SU-DHL-6 (cell line): Measurements from ENCODE around the gene SCGB3A1.

ENCODE experiments used
- H2AFZ ChIP-seq: fragments of 200-600 bp; sonication (generic); 2 replicates; pipeline ENCODE4 v1.6.1; 2014; ENCODE audit warnings: low read depth, mild to moderate bottlenecking, moderate library complexity, mixed read lengths, antibody characterized with exemption, low read length; ENCODE audit not compliant: severe bottlenecking
- H3F3A ChIP-seq: fragments of 200-600 bp; shearing (Covaris generic); 2 replicates; pipeline ENCODE4 v1.6.0; 2016; ENCODE audit warnings: antibody characterized with exemption, mild to moderate bottlenecking; ENCODE audit not compliant: insufficient read depth
- H3K27ac ChIP-seq: fragments of 200-600 bp; sonication (generic); 2 replicates; pipeline ENCODE4 v1.5.1; 2016; ENCODE audit warnings: low read depth, mild to moderate bottlenecking, low read length, moderate library complexity, mixed read lengths
- H3K27me3 ChIP-seq: fragments of 200-600 bp; sonication (generic), shearing (Covaris generic); 2 replicates; pipeline ENCODE4 v1.6.0; 2014; ENCODE audit warnings: mild to moderate bottlenecking, low read length
- H3K36me3 ChIP-seq: fragments of 200-600 bp; sonication (generic); 2 replicates; pipeline ENCODE4 v1.6.1; 2014; ENCODE audit warnings: mild to moderate bottlenecking, low read length, mixed read lengths
- H3K4me2 ChIP-seq: fragments of 300-600, 200-600 bp; shearing (Covaris generic), sonication (generic); 2 replicates; pipeline ENCODE4 v1.6.0; 2014; ENCODE audit warnings: low read length, low read depth, mild to moderate bottlenecking; ENCODE audit not compliant: poor library complexity, severe bottlenecking
- H3K4me3 ChIP-seq: fragments of 200-600 bp; sonication (generic); 2 replicates; pipeline ENCODE4 v1.5.1; 2014; ENCODE audit warnings: antibody characterized with exemption, low read length, mild to moderate bottlenecking, mixed read lengths; ENCODE audit not compliant: insufficient read depth, poor library complexity, severe bottlenecking
- H3K79me2 ChIP-seq: fragments of 200-600 bp; sonication (generic); 2 replicates; pipeline ENCODE4 v1.6.1; 2014; ENCODE audit warnings: mild to moderate bottlenecking, low read length, moderate library complexity; ENCODE audit not compliant: insufficient read depth
- H3K9ac ChIP-seq: fragments of 200-600 bp; sonication (generic); 2 replicates; pipeline ENCODE4 v1.7.0; 2014; ENCODE audit warnings: mild to moderate bottlenecking, low read length
- H3K9me2 ChIP-seq: fragments of 200-600 bp; sonication (generic); replicated peaks from 2 replicates; pipeline ENCODE4 v1.6.1; 2014; ENCODE audit warnings: low read length; ENCODE audit not compliant: insufficient read depth
- H3K9me3 ChIP-seq: fragments of 200-600 bp; sonication (generic); 2 replicates; pipeline ENCODE4 v1.6.1; 2014; ENCODE audit warnings: low read length, mixed read lengths; ENCODE audit not compliant: insufficient read depth
- H4K20me1 ChIP-seq: fragments of 200-600 bp; sonication (generic); 2 replicates; pipeline ENCODE4 v1.6.1; 2014; ENCODE audit warnings: low read depth, mild to moderate bottlenecking, antibody characterized with exemption, low read length, moderate library complexity, mixed read lengths
- EZH2phosphoT487 ChIP-seq: fragments of 200-600 bp; sonication (generic), shearing (Covaris generic); conservative IDR thresholded peaks from 2 replicates; pipeline ENCODE4 v1.6.1; 2018; ENCODE audit warnings: mild to moderate bottlenecking, antibody characterized with exemption, low read length, moderate library complexity, mixed read lengths
- TF ChIP-seq, protein P1 (sequence below): fragments of 200-600 bp; sonication (generic); IDR thresholded peaks from one replicate; pipeline ENCODE4 v1.5.1; 2017; ENCODE audit warnings: antibody characterized with exemption, mild to moderate bottlenecking, low read length, moderate library complexity; ENCODE audit not compliant: insufficient read depth, poor library complexity, severe bottlenecking

The SCGB3A1 gene

DNA sequence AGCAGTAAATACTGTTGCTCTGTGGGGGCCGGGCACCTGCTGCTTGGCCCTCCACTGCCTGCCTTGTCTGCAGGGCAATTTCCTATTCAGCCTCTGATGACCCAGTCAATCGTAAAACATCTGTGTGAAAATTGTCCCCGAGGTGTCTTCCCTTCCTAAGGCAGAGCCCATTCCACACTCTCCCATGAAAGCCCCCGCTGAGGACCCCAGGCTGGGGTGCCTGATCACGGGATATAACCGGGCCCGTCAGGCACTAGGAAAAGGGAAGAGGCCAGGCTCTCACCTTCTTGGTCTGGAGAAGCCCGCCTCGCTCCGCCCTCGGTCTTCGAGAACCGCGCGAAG lies 27.2 kb upstream of the SCGB3A1 start:
- Histone ChIP-seq H3K27ac (no peak overlapping the region), H2AFZ (no peak overlapping the region), H3K4me2 (no peak overlapping the region), H3F3A (no peaks in the 10 kb centered on the region), H3K9me2 (no peaks in the 10 kb centered on the region), H3K9me3 (no peaks in the 10 kb centered on the region), H3K27me3 (no peaks in the 10 kb centered on the region), H3K36me3 (no peaks in the 10 kb centered on the region), H3K4me3 (no peak overlapping the region), H3K9ac (no peak overlapping the region), H3K79me2 (no peaks in the 10 kb centered on the region), H4K20me1 (no peaks in the 10 kb centered on the region)
- no peak for TF ChIP-seq EZH2phosphoT487
- TF ChIP-seq, protein P1, sequence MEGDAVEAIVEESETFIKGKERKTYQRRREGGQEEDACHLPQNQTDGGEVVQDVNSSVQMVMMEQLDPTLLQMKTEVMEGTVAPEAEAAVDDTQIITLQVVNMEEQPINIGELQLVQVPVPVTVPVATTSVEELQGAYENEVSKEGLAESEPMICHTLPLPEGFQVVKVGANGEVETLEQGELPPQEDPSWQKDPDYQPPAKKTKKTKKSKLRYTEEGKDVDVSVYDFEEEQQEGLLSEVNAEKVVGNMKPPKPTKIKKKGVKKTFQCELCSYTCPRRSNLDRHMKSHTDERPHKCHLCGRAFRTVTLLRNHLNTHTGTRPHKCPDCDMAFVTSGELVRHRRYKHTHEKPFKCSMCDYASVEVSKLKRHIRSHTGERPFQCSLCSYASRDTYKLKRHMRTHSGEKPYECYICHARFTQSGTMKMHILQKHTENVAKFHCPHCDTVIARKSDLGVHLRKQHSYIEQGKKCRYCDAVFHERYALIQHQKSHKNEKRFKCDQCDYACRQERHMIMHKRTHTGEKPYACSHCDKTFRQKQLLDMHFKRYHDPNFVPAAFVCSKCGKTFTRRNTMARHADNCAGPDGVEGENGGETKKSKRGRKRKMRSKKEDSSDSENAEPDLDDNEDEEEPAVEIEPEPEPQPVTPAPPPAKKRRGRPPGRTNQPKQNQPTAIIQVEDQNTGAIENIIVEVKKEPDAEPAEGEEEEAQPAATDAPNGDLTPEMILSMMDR, result no peak

DNA sequence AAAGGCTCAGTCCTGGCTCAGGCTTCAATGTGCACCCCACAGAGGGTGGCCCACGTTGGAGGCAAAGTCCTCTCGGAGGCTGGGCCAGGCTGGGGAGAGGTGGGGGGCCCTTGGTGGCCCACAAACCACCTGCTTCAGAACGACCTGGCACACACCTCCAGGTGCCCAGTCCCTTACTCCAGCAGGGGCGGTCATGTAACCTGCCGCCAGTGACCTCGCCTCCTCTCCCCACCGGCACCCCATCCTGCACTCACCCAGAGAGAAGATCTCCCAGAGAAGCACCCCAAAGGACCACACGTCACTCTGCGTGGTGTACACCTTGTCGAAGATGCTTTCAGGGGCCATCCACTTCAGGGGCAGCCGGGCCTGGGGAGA lies 22.5 kb upstream of the SCGB3A1 start:
- Histone ChIP-seq H3K27me3 (no peaks in the 10 kb centered on the region), H3K4me3 (no peak overlapping the region), H3K79me2 (no peaks in the 10 kb centered on the region), H4K20me1 (no peaks in the 10 kb centered on the region), H3K9me3 (no peaks in the 10 kb centered on the region), H3F3A (no peaks in the 10 kb centered on the region), H3K9ac (no peak overlapping the region), H2AFZ (no peak overlapping the region), H3K36me3 (no peaks in the 10 kb centered on the region), H3K4me2 (no peak overlapping the region), H3K9me2 (no peaks in the 10 kb centered on the region), H3K27ac (no peak overlapping the region)
- no peak for TF ChIP-seq EZH2phosphoT487
- TF ChIP-seq, protein P1, result no peak

DNA sequence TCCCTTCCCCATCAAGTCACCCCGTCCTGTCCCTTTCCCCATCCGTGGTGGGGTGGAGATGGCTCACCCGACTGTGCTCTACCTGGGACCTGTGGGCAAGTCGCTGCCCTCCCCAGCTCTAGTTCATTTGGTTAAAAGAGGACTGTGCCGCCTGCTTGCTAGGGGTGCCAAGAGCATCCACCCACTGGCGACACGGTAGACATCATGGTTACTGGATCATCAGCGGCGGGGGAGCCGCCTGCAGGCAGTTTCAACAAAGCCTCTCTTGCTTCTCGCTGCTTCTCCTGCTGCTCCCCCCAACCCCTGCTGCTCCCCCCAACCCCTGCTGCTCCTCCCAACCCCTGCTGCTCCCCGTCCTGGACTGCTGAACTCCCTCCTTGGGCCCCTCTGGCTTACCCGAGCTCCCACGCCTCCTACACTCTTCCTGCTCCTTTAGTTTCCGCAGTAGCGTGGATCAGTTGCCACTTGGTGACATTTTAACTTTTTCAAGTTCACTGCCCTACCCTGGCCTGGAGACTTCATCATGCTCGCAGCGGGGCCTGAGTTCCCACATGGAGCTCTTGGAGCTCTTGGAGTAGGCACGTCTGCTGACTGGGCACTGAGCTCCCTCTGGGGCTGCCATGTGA lies 22.0 kb upstream of the SCGB3A1 start:
- Histone ChIP-seq H3K9me3 (no peaks in the 10 kb centered on the region), H3K4me3 (no peak overlapping the region), H3K9ac (no peak overlapping the region), H3K4me2 (no peak overlapping the region), H3K36me3 (no peaks in the 10 kb centered on the region), H3K79me2 (no peaks in the 10 kb centered on the region), H3K27me3 (no peaks in the 10 kb centered on the region), H4K20me1 (no peaks in the 10 kb centered on the region), H3F3A (no peaks in the 10 kb centered on the region), H3K9me2 (no peaks in the 10 kb centered on the region), H2AFZ (no peak overlapping the region), H3K27ac (no peak overlapping the region)
- TF ChIP-seq, protein P1, result no peak
- TF ChIP-seq EZH2phosphoT487, result no peak
